NCI-H2196 treated with DMSO at 0.1 percent for 48 hours (cell line): ENCODE measurements around the gene MAP10.

Experiments used
- DNase-seq: peaks from one replicate; lab custom pipeline; 2025; ENCODE audit not compliant: unreplicated experiment; lab: John Stamatoyannopoulos, UW

MAP10 gene

DNA sequence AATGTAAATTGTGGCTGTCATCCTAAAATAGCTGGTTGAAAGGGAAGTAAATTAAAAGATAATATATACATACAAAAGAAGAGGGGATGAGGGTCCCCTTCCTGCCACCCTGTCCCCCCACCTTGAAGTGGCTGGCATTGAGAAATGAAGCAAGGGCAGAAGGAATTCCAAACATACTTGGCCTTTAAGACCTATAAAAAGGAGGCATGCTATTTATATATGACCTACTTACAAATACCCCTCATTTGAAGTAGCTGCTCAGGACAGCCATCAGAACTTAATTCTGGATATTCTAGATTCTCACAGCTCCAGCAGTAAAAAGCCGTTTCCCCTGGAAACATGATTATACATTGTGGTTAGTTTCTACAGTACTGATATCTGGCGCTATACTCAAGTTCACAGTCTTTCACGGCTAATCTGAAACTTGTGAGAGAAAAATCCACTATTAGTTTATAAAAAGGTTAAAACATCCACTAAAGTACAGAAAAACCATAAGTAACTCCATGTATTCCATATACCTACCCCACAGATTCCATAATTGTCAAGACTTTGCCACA is 9.6 kb upstream of the MAP10 start:
- DNase-seq: no peak

DNA sequence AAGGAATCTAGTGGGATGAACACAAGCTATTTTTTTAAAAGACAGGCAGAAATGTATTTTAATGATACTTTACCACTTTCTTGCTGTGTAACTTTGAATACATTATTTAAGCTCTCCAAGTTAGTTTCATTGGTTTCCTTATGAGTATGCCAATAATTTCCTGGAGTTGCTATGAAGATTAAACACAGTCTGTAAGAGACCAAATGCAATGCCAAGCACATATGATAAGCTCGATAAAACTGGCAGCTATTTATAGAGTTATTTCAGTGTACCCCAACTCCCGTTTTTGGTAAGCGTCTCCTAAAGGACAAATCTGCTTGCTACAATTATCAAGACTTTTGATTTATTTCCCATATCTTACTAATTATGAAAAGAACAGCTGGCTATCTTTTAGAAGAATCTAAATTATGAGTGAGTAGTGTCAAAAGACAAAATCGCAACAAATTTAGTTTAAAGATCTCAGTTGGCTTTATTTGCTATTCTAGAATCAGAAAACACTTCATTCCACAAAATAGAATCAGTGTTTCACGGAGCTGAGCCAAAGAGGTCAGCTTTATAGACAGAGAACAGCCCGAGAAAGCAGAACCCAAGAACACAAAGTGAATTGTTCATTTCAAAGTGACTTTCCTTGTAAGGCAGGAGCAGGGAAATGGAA is 7.2 kb upstream of the MAP10 start:
- DNase-seq: no peak

DNA sequence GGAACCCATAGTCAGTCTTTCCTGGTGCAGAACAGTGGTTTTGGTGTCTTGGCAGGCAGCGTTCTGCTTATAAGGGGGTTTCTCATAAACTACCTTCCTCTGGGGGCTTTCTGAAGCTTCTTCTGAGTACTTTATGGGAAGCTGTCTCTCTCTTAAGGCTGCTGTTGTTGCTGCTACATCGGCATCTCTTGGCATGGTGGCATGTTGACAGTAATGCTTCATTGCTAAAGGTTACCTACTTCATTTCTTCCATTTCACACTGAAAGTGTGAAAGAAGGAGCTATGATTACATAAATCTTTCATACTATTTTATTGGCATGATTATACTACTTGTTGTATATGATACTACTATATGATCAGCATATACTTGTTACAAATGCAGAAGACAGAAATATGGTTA is 6.3 kb upstream of the MAP10 start:
- no peak for DNase-seq

DNA sequence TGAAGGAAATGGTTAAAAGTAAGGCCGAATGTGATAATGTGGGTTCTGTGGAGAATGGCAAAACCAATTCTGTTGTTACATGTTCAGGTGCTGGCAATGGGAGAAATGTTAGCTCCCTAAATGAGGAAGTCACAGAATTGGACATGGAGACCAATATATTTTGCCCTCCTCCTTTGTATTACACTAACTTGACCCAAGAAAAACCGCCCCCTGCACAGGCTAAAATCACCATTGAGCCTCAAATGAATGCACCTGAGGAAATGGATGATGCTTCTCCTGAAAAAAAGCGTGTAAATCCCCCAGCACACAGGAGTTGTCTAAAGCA is 932 bp downstream of the MAP10 start:
- no peak for DNase-seq

DNA sequence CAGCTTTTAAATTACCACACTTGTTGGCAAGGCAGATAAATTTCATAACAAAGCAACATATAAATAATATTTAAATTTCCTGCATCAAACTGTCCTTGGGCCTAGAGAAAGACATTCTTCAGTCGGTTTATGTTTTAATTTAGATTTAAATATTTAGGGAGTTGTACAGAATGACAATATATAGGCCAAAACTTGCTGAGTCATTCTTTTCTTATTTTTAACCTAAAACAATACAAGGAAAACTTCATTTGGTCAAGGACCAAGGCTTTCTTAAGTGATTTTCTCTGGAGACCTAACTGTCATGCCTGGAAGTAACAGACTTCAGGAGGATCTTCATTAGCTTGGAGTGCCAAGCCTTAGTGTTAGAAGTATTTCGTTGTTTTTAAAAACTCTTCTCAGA is 5.6 kb downstream of the MAP10 start:
- DNase-seq: no peak

DNA sequence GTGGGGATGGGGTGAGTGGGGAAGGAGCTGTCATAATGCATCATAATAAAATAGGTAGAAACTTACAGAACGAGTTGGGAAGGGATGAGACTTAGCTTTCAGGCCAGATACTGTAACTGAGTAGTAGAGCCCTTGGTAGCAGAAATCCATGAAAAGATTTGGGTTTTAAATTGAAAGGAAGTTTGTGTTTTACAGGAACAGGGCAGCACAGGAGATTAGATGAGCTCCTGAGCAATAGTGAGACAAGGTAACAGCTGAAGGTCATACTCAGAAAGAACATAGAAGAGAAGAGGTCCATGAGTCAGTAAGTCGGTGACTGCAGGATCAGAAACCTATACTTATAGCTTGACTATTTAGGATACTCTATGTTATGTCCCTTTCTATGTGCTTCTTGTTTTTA is 7.3 kb downstream of the MAP10 start:
- DNase-seq: no peak

DNA sequence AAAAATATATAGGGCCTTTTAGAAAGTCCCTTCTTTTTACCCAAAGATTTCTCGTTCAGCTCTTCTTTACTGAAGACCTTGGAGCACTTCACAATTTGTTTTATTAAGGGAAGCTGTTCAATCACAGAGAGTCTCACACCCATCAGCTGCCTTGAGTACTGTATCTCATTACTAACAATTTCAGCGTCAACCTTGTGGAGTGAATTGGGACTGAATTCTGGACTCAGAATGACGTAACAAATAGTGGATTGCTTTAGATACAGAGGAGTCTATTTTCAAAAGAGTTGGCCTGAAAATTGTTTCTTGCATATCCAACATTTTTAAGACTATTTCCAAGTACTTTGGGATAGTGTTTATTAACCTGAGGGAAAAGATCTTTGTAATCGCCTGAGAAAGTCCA is 7.9 kb downstream of the MAP10 start:
- no peak for DNase-seq

DNA sequence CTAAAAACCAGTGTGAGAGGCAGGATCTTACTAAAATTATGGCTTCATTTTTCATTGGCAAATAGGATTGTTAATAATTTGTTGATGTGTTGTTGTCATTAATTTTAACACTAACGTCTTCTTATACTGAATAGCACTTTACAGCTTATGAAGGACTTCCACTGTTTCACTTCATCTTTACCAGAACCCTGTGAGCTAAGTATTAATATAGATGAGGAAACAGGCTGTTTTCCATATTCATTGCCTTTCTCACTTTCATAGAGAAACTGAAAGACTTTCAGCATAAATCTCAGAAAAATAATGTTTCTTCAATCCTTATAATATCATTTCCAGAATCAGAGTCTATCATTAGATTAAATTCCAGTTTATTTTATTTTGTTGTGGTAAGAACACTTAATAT is 8.5 kb downstream of the MAP10 start:
- no peak for DNase-seq

DNA sequence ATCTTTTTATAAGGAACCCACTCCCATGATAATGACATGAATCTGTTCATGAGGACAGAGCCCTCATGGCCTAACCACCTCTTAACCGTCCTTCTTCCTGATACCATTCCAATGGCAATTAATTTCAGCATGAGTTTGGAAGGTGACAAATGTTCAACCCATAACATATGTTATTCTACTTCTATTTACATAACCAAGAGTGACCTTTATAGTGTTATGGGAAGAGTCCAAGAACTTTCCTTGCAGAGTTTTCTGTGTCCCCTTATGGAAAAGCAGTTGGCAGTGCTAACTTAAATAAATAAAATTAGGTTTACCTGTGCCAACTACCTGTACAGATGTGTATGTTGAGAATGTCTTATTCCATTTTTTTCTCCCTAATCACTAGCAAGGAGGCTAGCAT is 11.1 kb downstream of the MAP10 start:
- no peak for DNase-seq

DNA sequence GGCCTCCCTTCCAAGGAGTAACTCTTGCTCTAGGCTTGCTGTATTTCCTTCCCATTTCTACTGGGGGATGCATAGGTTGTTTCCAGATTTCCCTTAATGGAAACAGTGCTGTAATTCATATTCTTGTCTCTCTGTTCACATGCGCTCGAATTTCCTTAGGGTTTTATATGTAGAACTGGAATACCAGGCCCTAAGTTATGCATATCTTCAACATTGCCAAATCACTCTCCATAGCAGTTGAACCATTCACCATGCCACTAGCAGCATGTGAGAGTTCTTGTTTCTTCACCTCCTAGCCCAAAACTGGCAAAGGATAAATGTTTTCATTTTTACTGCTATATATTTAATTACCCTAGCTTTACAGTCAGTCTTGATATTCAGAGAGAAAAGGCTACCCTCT is 12.8 kb downstream of the MAP10 start:
- DNase-seq: no peak

DNA sequence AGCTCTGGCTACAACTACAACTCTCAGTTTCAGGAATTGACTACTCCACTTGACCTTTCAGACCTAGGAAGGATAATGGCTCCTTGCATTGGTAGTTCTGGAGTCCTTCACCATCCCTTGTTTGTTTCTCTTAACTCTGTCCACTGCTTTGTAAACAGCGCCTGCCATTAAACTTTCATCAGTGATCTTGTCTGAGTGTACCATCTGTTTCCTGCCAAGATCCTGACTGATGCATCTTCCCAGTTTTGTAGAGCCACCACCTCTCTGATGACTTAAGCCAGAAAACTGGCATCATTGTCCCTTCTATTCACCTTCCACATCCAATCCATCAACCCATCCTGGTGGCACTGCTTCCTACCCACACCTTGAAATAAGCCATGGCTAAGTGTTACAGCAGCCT is 15.2 kb downstream of the MAP10 start:
- no peak for DNase-seq

DNA sequence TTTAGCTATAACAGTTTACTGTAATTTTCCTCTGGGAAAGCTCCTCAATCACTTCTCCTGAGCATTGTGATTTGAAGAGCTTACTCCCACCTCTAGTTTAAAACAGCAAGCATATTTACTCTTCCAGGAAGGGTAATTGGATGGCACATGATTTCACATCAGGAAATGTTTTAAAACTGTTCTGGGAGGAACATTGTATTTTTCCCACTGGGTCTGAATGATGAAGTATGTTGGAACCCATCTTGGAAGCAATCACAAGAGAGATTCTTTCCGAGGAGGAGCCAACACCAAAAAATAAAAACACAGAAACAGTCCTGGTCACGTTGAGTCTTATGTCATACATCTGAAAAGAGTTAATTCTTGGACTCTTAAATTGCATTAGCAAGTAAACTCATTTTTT is 17.3 kb downstream of the MAP10 start:
- DNase-seq: no peak

DNA sequence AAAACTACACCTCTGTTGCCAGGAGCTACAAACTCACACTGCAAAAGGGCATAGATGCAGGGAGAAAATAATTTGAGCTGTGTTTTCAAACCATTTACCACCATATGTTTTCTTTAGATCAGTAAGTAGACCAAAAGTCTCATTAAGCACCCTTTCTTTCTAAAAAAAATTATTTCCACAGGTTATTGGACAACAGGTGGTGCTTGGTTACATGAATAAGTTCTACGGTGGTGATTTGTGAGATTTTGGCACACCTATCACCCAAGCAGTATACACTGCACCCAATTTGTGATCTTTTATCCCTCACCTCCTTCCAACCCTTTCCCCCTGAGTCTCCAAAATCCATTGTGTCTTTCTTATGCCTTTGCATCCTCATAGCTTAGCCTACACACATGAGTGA is 21.1 kb downstream of the MAP10 start:
- no peak for DNase-seq

DNA sequence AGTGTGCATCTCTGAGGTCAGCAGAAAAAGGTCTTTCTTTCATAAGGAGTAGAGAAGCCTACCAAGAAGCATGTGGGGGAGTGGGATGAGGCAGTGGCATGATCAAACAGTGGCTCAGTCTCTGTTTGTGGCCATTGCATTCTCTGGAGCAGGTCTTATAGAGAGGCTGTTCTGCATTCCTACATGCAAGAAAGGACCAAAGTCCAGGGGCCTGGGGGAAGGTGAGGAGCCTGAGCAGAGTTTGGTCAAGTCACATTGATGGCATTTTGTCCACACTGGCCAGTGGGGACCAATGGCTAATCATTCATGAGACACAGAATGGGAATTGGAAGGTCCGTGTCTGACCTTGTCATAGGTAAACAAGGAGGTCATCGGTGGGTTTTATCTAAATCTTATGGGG is 25.4 kb downstream of the MAP10 start:
- DNase-seq: no peak

DNA sequence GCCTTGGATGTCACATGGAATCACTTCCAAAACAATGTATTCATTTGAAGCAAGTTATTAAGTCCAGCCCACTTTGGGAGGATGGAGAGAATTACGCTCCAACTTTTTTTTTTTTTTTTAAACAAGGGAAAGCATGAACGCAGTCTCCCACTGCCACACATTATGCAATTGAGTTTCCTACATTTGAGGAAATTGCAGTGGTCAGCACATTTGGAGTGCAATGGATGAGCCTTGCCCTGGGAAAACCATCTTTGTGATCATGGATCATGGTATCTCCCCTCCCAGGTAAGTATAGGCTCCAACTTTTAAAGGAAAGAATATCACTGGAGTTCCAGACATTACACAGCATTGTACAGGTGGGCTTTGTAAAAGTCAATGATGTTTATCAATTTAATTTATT is 26.7 kb downstream of the MAP10 start:
- no peak for DNase-seq

DNA sequence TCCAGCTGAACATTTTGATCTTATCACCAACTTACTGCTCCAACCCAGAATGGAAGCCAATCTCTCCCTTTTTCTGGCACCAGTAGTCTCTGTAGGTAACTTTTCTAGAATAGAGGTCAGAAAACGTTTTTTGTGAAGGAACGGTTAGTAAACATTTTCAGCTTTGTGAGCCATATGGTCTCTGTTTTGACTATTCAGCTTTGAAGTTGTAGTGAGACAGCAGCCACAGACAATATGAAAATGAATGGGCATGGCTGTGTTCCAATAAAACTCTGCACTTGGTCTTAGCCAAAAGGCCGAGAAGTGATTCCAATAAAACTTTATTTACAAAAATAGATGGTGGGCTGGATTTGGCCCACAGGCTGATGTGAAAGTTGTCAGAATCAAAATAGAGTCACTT is 28.9 kb downstream of the MAP10 start:
- no peak for DNase-seq

DNA sequence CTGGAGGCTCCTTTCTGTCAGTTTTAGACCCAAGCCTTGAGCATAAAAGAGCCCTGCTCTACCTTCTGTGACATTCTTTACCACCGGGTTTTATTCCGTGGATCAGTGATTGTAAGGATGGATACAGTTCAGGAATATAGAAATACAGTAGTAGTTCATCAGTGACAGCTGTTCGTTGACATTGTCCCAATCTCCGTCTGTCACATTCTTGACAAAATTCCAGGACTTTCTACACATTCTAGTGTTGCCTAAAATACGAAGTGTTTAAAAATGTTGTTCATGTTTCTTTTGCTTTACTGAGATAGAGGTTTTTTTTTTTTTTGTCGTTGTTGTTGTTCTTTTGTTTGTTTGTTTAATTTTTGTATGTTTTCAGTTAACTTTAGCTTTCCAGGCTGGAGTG is 29.9 kb downstream of the MAP10 start:
- no peak for DNase-seq

DNA sequence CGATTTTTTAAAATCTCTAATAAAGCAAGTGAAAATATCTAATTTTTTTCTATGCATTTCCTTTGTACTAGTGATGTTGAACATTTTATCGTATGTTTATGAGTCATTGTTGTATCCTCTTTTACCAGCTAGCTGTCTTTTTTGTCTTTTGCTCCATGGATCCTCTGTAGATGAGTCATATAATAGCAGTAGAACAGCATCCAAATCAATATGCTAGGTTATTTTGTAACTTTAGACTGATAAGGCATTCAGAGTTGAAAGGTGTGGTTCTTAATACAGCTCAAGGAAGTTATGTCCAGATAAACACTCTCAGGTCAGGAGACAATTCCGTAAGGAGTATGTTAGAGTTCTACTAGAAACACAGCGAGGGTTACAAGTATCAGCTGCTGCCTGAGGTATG is 31.9 kb downstream of the MAP10 start:
- DNase-seq: no peak

DNA sequence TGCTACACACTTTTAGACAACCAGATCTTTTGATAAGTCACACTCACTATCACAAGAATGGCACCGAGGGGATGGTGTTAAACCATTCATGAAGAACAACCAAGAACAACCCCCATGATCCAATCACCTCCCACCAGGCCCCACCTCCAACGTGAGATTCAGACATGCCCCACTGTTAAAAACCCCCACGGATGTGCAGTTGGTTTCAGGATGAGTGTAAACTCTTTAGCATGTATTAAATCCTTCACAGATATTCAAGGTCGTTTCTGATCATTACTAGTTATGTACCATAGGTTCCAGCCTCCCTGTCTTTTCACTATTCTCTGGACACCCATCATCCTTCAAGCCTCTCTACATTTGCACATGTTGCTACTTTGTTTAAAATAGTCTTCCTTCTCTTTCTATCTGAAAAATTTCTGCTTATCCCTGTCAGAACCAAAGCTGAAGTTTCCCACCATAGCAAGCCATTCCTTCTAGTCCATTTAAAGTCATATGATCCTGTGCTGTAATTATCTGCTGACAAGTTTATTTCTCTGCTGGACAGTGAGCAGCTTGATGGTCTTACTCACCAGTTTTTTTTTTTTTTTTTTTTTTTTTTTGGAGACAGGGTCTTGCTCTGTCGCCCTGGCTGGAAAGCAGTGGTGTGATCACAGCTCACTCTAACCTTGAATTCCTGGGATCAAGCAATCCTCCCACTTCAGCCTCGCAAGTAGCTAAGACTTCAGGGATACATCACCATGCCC is 36.8 kb downstream of the MAP10 start:
- DNase-seq: no peak

DNA sequence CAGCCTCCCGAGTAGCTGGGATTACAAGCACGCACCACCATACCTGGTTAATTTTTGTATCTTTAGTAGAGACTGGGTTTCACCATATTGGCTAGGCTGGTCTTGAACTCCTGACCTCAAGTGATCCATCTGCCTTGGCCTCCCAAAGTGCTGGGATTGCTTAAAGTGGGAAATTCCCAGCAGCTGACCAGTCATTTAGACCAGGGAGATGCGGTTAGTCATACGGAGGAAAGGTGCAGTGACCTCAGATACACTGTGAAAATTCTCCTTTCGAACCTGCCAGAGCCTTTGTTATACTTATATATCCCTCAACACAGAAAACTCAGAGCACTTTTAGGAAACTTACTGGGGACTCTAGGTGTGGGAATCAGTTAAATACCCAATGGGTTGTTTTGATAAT is 39.6 kb downstream of the MAP10 start:
- no peak for DNase-seq

DNA sequence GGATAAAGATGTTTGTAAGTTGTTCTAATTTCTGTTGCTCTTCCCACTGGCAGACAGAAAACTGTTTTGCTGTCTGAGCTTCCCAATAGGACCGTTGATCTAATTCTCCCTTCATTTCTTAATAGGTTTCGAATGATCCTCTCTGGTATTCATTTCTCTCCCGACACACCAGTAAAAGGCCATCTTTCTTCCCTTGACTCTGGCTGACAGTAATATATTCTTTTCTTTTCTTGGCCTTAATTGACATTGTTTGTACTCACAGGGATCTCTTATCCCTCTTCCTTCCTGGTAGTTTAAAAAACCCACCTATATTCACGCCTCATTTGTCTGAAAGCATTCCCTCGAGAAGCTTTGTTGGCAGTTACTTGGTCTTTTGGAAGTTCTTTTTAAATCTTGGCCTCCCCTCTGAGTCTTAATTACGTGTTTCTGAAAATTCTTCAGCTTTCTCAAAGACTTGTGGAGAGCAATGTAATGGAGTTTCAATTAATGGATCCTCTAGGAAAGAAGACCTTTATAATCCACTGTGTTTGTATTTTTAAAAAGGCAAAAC is 40.3 kb downstream of the MAP10 start:
- DNase-seq: no peak

DNA sequence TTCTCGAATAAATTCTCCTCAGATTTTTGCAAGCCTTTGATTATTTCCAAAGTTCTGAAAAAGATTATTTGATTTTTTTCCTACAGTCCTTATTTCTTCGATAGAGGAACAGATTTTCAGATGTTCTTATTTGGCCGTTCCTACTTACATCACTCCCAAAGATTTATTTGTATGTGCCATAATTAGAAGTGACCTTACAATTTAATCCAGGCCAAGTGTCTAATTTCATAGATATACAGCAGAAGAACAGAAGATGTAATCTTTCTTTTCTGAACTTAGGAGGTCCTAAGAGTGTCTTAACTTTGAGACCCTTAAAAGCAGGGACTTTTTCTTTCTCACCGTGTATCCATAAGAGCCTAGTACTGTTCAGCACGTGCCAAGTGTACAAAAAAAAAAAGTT is 46.3 kb downstream of the MAP10 start:
- no peak for DNase-seq
